Hair follicular keratinocyte (primary cell): ENCODE data around the gene RALGPS2. TPM values are rescaled to one million over a fixed set of nuclear protein-coding genes. Genes with fewer than 3 reads are reported as not detected.

Experiments
- total RNA-seq: library from RNA; depleted of rRNA; stranded (reverse); fragments of >200 nt; gene quantifications from 2 replicates; pipeline ENCODE4 v1.2.3, GENCODE V29; 2015

RALGPS2 gene
- total RNA-seq, result 9.0 and 13.0 TPM in 2 replicates

GRCh38 chr1:178724728-178725465 is at the start of gene RALGPS2:
Gene RALGPS2, plus strand, starts transcription at chr1:178725244. Its CDS starts 51,521 bp downstream, at chr1:178776765.

GRCh38 chr1:178870944-178871343 is 145.9 kb downstream of the RALGPS2 start, which contains the start of gene ANGPTL1:
Gene ANGPTL1, minus strand, starts transcription at chr1:178871077. Its CDS starts 5,301 bp downstream, at chr1:178865776.

Other genes with a start within 250 kb of the RALGPS2 start
- gene CLEC20A, start 228.3 kb upstream of the RALGPS2 start, total RNA-seq, result not detected in 2 replicates
- gene TEX35, start 212.1 kb upstream of the RALGPS2 start, total RNA-seq, result not detected in 2 replicates
- not detected in 2 replicates for gene ANGPTL1, start 145.8 kb downstream of the RALGPS2 start, total RNA-seq